Endothelial cell of umbilical vein (primary cell): ENCODE measurements around the gene LIPM. TPM values are rescaled to one million over a fixed set of nuclear protein-coding genes. Genes with fewer than 3 reads are reported as not detected.
A peak's percentile ranks its signal among the peaks of the same experiment; 100 is the strongest.

Experiments used
- BruUV-seq: library from RNA; stranded (reverse); fragments of 400-500 nt; replicated peaks from 2 replicates; lab custom pipeline; 2021; lab: Mats Ljungman, UMichigan
- CTCF ChIA-PET: fragments of 300-600, 350-600 bp; sonication (Branson Sonifier 250); formaldehyde crosslinking; loops from one replicate; lab custom pipeline; 2021; ENCODE audit warnings: antibody characterized with exemption, inconsistent platforms; lab: Charles Lee
- POLR2A ChIA-PET: fragments of 300-600, 350-600 bp; sonication (Branson Sonifier 250); formaldehyde crosslinking; loops from one replicate; lab custom pipeline; 2021; ENCODE audit warnings: antibody characterized with exemption, inconsistent platforms; lab: Charles Lee
- DNase-seq: peaks from one replicate; pipeline ENCODE4 v3.0.0-alpha.2; 2011; ENCODE audit warnings: low read depth, low spot score
- FAIRE-seq: peaks from 2 replicates; lab custom pipeline; 2011; peaks lifted over from hg19 to GRCh38; lab: Jason Lieb, UNC
- H2AFZ ChIP-seq: 2 replicates; pipeline ENCODE4 v1.6.0; 2012; ENCODE audit warnings: low read depth, low read length, control low read depth, inconsistent platforms
- H3K27ac ChIP-seq: 2 replicates; pipeline ENCODE4 v1.5.1; 2011; ENCODE audit warnings: low read depth, mild to moderate bottlenecking, control low read depth, low read length, moderate library complexity; ENCODE audit not compliant: insufficient read depth
- H3K27me3 ChIP-seq, 2 experiments: 2 replicates each; pipeline versions ENCODE4 v1.6.0 to v1.6.1; 2011; ENCODE audit warnings: low read length in 2 of 2, mixed read lengths in 1 of 2; ENCODE audit not compliant: control insufficient read depth in 2 of 2, insufficient read depth in 2 of 2
- H3K36me3 ChIP-seq, 2 experiments: 2 replicates in 1 of 2; 3 replicates in 1 of 2; pipeline ENCODE4 v1.5.1; 2011; ENCODE audit warnings: low read length in 2 of 2, mild to moderate bottlenecking in 1 of 2, moderate library complexity in 1 of 2; ENCODE audit not compliant: control insufficient read depth in 2 of 2, insufficient read depth in 2 of 2; ENCODE audit errors: extremely low read depth in 1 of 2
- H3K4me1 ChIP-seq: 3 replicates; pipeline ENCODE4 v1.5.1; 2011; ENCODE audit warnings: mild to moderate bottlenecking, low read length; ENCODE audit not compliant: control insufficient read depth, insufficient read depth; ENCODE audit errors: extremely low read depth
- H3K4me2 ChIP-seq: 2 replicates; pipeline ENCODE4 v1.6.1; 2011; ENCODE audit warnings: low read length, control low read depth, mixed read lengths; ENCODE audit not compliant: insufficient read depth
- H3K4me3 ChIP-seq, 3 experiments: fragments of 200-600 bp in 1 of 3; sonication (generic), shearing (Covaris generic) in 1 of 3; replicated peaks in 1 of 3; 2 replicates each; pipeline ENCODE4 v1.5.1; 2011 to 2016; ENCODE audit warnings: control low read depth in 3 of 3, low read length in 3 of 3, mild to moderate bottlenecking in 2 of 3, inconsistent platforms in 1 of 3, low read depth in 1 of 3, moderate library complexity in 1 of 3; ENCODE audit not compliant: insufficient read depth in 1 of 3
- H3K79me2 ChIP-seq: 2 replicates; pipeline ENCODE4 v1.6.0; 2012; ENCODE audit warnings: low read length, inconsistent platforms; ENCODE audit not compliant: control insufficient read depth, insufficient read depth
- H3K9ac ChIP-seq: replicated peaks from 2 replicates; pipeline ENCODE3; 2011; ENCODE audit warnings: low read length, control low read depth; ENCODE audit not compliant: insufficient read depth; ENCODE audit errors: extremely low read depth
- H3K9me1 ChIP-seq: replicated peaks from 3 replicates; pipeline ENCODE4 v1.6.0; 2011; ENCODE audit warnings: mild to moderate bottlenecking, low read length; ENCODE audit not compliant: control insufficient read depth, insufficient read depth; ENCODE audit errors: extremely low read depth
- H3K9me3 ChIP-seq: replicated peaks from 2 replicates; pipeline ENCODE4 v1.5.1; 2012; ENCODE audit warnings: low read length, inconsistent platforms; ENCODE audit not compliant: control insufficient read depth, insufficient read depth
- H4K20me1 ChIP-seq: replicated peaks from 2 replicates; pipeline ENCODE3; 2011; ENCODE audit warnings: mild to moderate bottlenecking, low read length; ENCODE audit not compliant: control insufficient read depth, insufficient read depth; ENCODE audit errors: extremely low read depth
- EZH2 ChIP-seq: IDR thresholded peaks from 2 replicates; pipeline ENCODE4 v1.6.1; 2012; ENCODE audit warnings: borderline replicate concordance, low read depth, mild to moderate bottlenecking, moderate library complexity, low read length, inconsistent platforms; ENCODE audit not compliant: severe bottlenecking
- FOS ChIP-seq: IDR thresholded peaks from 2 replicates; pipeline ENCODE4 v1.6.1; 2011; ENCODE audit warnings: mild to moderate bottlenecking, low read length, moderate library complexity, borderline replicate concordance; ENCODE audit not compliant: insufficient read depth
- GATA2 ChIP-seq: IDR thresholded peaks from 2 replicates; pipeline ENCODE4 v1.7.0; 2011; ENCODE audit warnings: low read depth, mild to moderate bottlenecking, moderate library complexity, mixed read lengths, low read length; ENCODE audit not compliant: insufficient read length, insufficient read depth
- JUN ChIP-seq: IDR thresholded peaks from 2 replicates; pipeline ENCODE4 v1.6.1; 2011; ENCODE audit warnings: borderline replicate concordance, low read depth; ENCODE audit not compliant: insufficient read length, insufficient read depth
- MYC ChIP-seq: IDR thresholded peaks from one replicate; pipeline ENCODE4 v1.6.1; 2011; ENCODE audit warnings: mild to moderate bottlenecking, low read depth, low read length
- POLR2A ChIP-seq: IDR thresholded peaks from 2 replicates; pipeline ENCODE4 v1.6.1; 2012; ENCODE audit warnings: low read depth, mild to moderate bottlenecking, control low read depth, low read length
- POLR2AphosphoS5 ChIP-seq: IDR thresholded peaks from 2 replicates; pipeline ENCODE4 v1.6.1; 2012; ENCODE audit warnings: low read depth, mild to moderate bottlenecking, control low read depth, low read length, moderate library complexity; ENCODE audit not compliant: insufficient read depth
- dilution Hi-C: fragments of 300-500 bp; cut with MboI; formaldehyde crosslinking; loops from one replicate; pipeline ENCODE4 v1.15.0; 2019; ENCODE audit warnings: low sequenced_read_pairs; ENCODE audit not compliant: extremely low pct_ligation_motif_present
- intact Hi-C: fragments of 100-400 bp; cut with micrococcal nuclease; formaldehyde crosslinking; loops from one replicate; pipeline ENCODE4 v1.10.0; 2022
- polyA plus RNA-seq, 4 experiments: library from polyadenylated mRNA; depleted of rRNA in 3 of 4; stranded (reverse) in 3 of 4; unstranded in 1 of 4; fragments of >200 nt; gene quantifications; 2 replicates each; pipeline versions ENCODE4 v1.2.1 to v1.2.3, GENCODE V29; 2011 to 2012; ENCODE audit warnings: missing spikeins in 1 of 4
- total RNA-seq: library from RNA; stranded (reverse); gene quantifications from 2 replicates; pipeline ENCODE4 v1.2.3, GENCODE V29; 2021
- TF ChIP-seq, protein P1 (sequence below): IDR thresholded peaks from 2 replicates; pipeline ENCODE4 v1.6.1; 2011; ENCODE audit not compliant: insufficient read depth, insufficient read length
- TF ChIP-seq, protein P2 (sequence below), 2 donors: IDR thresholded peaks; 1 replicate in 1 of 2; 2 replicates in 1 of 2; pipeline ENCODE4 v1.5.1; 2011; ENCODE audit warnings: low read length in 2 of 2, mild to moderate bottlenecking in 2 of 2, moderate library complexity in 2 of 2, control low read depth in 1 of 2, inconsistent platforms in 1 of 2, low read depth in 1 of 2; ENCODE audit not compliant: insufficient read depth in 1 of 2; ENCODE audit errors: extremely low read depth in 1 of 2

The LIPM gene
- total and polyA plus RNA-seq, 2 donors (not counting 3 experiments of a cell fraction or from before 2014, with no cell fraction given): not detected

DNA sequence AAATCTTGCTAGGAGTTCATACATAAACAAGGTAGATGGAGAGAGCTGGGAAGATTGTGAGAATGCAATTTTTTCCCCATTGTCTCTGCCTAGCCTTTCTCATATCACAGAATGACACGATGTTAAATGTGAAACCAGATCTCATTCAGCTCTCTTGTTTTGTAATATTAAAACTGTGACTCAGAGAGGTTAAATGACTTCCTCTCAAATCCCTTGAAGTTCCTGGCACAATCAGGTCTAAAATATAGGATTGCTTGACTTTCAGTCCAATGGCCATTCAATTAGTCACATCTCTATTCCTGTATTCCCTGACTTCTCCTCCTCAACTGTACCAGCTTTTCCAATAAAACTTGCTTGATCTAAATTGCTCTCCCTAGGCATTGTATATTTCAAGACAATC is 46.0 kb downstream of the LIPM start:
- peak; percentile 93 for FAIRE-seq
- CTCF ChIA-PET: interaction anchor here (0.7 to 1.4 kb wide), 13 partner anchors 9 to 369 kb away, joined by 3 to 14 read pairs (median 3); partner anchors contain the start of gene STAMBPL1
- DNase-seq: peak; percentile 68
- Histone ChIP-seq H3K36me3 (no peaks in the 10 kb centered on the region), H3K27ac (no peak overlapping the region), H3K4me3 (no peak overlapping the region), H4K20me1 (no peaks in the 10 kb centered on the region), H3K9me3 (no peaks in the 10 kb centered on the region), H3K9ac (no peak overlapping the region), H2AFZ (no peak overlapping the region), H3K79me2 (no peaks in the 10 kb centered on the region), H3K4me2 (peak overlapping the region; percentile 50), H3K4me1 (peaks cover 7% of the 10 kb centered on the region), H3K27me3 (peaks cover 0 to 3% of the 10 kb centered on the region in 2 experiments), H3K9me1 (no peaks in the 10 kb centered on the region)
- TF ChIP-seq EZH2 (no peak), FOS (peak; percentile 73), GATA2 (no peak), JUN (peak; percentile 58), MYC (no peak)
- POLR2A ChIA-PET: no interaction called here
- dilution Hi-C loops: no loop called here
- no TSS peak for BruUV-seq
- intact Hi-C loops: loop anchor here (1.0 kb wide), 1 partner anchor 32 kb away; the partner anchor contains the start of gene STAMBPL1

DNA sequence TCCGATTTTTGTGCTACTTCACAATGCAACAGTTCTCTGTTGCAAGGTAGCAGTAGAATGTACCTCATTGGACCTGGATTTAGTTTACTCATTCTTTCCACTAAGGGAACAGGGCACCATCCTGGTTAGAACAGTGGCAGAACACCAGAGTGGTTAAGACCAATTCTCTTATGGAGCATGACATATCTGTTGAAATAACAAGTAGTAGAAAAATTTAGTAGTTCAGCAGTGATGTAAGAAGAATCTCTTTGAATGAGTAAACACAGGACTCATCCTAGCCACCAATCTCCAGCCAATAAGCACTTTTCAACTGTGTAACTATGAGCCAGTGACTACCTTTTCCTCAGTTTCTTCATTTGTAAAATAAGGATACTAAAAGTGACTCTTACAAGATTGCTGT is 46.7 kb downstream of the LIPM start:
- DNase-seq: no peak
- H3K27ac ChIP-seq: no peak overlapping the region
- intact Hi-C loops: no loop called here
- no peak overlapping the region for H3K9ac ChIP-seq
- H3K4me3 ChIP-seq: no peak overlapping the region
- TF ChIP-seq MYC (no peak), EZH2 (no peak), FOS (no peak), POLR2AphosphoS5 (no peak), POLR2A (no peak), GATA2 (no peak), JUN (no peak)
- TF ChIP-seq, protein P1, sequence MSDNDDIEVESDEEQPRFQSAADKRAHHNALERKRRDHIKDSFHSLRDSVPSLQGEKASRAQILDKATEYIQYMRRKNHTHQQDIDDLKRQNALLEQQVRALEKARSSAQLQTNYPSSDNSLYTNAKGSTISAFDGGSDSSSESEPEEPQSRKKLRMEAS: no peak
- TF ChIP-seq, protein P2, sequence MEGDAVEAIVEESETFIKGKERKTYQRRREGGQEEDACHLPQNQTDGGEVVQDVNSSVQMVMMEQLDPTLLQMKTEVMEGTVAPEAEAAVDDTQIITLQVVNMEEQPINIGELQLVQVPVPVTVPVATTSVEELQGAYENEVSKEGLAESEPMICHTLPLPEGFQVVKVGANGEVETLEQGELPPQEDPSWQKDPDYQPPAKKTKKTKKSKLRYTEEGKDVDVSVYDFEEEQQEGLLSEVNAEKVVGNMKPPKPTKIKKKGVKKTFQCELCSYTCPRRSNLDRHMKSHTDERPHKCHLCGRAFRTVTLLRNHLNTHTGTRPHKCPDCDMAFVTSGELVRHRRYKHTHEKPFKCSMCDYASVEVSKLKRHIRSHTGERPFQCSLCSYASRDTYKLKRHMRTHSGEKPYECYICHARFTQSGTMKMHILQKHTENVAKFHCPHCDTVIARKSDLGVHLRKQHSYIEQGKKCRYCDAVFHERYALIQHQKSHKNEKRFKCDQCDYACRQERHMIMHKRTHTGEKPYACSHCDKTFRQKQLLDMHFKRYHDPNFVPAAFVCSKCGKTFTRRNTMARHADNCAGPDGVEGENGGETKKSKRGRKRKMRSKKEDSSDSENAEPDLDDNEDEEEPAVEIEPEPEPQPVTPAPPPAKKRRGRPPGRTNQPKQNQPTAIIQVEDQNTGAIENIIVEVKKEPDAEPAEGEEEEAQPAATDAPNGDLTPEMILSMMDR (IDR thresholded peaks at IDR 0.05; ENCODE audit: extremely low read depth in 1 of 2, insufficient read depth in 1 of 2, low read depth in 1 of 2, low read length in 2 of 2): no peak
- no peaks in the 10 kb centered on the region for H3K9me3 ChIP-seq
- H3K9me1 ChIP-seq: no peaks in the 10 kb centered on the region
- peaks cover 7% of the 10 kb centered on the region for H3K4me1 ChIP-seq
- POLR2A ChIA-PET: no interaction called here
- H3K4me2 ChIP-seq: no peak overlapping the region
- H3K36me3 ChIP-seq: no peaks in the 10 kb centered on the region
- H2AFZ ChIP-seq: no peak overlapping the region
- CTCF ChIA-PET: interaction anchor here (1.0 to 1.4 kb wide), 4 partner anchors 83 to 138 kb away, joined by 3 to 14 read pairs (median 3); no protein-coding TSS in a partner anchor
- no peak for FAIRE-seq
- H4K20me1 ChIP-seq: no peaks in the 10 kb centered on the region
- dilution Hi-C loops: no loop called here
- no peaks in the 10 kb centered on the region for H3K79me2 ChIP-seq
- peaks cover 0 to 5% of the 10 kb centered on the region in 2 experiments for H3K27me3 ChIP-seq
- no TSS peak for BruUV-seq
